H1 (cell line): ENCODE results near the gene ABCC4. TPM values are rescaled to one million over a fixed set of nuclear protein-coding genes. Genes with fewer than 3 reads are reported as not detected.

Experiments used
- CTCF ChIA-PET: fragments of 300-600 bp; sonication (Branson Sonifier 250); formaldehyde crosslinking; loops from one replicate; lab custom pipeline; 2021; ENCODE audit not compliant: partially characterized antibody; lab: Charles Lee
- POLR2A ChIA-PET: fragments of 300-600 bp; sonication (Branson Sonifier 250); formaldehyde crosslinking; loops from one replicate; lab custom pipeline; 2021; ENCODE audit warnings: inconsistent platforms; ENCODE audit not compliant: partially characterized antibody; lab: Charles Lee
- DNase-seq, 2 experiments: peaks; one replicate each; pipeline versions ENCODE4 v3.0.0 to v3.0.0-alpha.2; 2010 to 2022; ENCODE audit warnings: low spot score in 2 of 2, low read depth in 1 of 2, mixed read lengths in 1 of 2
- FAIRE-seq: peaks from 2 replicates; lab custom pipeline; 2011; peaks lifted over from hg19 to GRCh38; lab: Jason Lieb, UNC
- H2AFZ ChIP-seq: 2 replicates; pipeline ENCODE4 v1.8.1; 2012; ENCODE audit warnings: low read length, inconsistent platforms
- H2AK5ac ChIP-seq: 2 replicates; pipeline ENCODE4 v1.6.1; 2013; ENCODE audit warnings: low read depth, low read length
- H2BK120ac ChIP-seq: replicated peaks from 2 replicates; pipeline ENCODE3; 2013; ENCODE audit warnings: low read depth, low read length, inconsistent platforms
- H2BK12ac ChIP-seq: 2 replicates; pipeline ENCODE4 v1.6.1; 2013; ENCODE audit warnings: low read depth, low read length
- H2BK15ac ChIP-seq: 2 replicates; pipeline ENCODE4 v1.6.1; 2013; ENCODE audit warnings: low read length
- H2BK20ac ChIP-seq: 2 replicates; pipeline ENCODE4 v1.6.1; 2013; ENCODE audit warnings: low read length
- H2BK5ac ChIP-seq: 2 replicates; pipeline ENCODE4 v1.6.1; 2013; ENCODE audit warnings: low read depth, low read length
- H3K14ac ChIP-seq: 2 replicates; pipeline ENCODE4 v1.6.1; 2013; ENCODE audit warnings: inconsistent platforms; ENCODE audit not compliant: insufficient read length
- H3K18ac ChIP-seq: 2 replicates; pipeline ENCODE4 v1.6.1; 2013; ENCODE audit warnings: low read length; ENCODE audit errors: extremely low read depth
- H3K23ac ChIP-seq: 2 replicates; pipeline ENCODE4 v1.6.1; 2013; ENCODE audit warnings: inconsistent platforms; ENCODE audit not compliant: insufficient read length
- H3K23me2 ChIP-seq: 2 replicates; pipeline ENCODE4 v1.6.1; 2013; ENCODE audit warnings: low read depth, low read length
- H3K27ac ChIP-seq: 2 replicates; pipeline ENCODE4 v1.6.1; 2011; ENCODE audit warnings: low read depth, low read length, inconsistent platforms
- H3K27me3 ChIP-seq, 4 experiments: replicated peaks in 1 of 4; 1 replicate in 1 of 4; 2 replicates in 3 of 4; pipeline versions ENCODE4 v1.6.1 to v1.8.1; 2011 to 2013; ENCODE audit warnings: low read length in 3 of 4, mild to moderate bottlenecking in 3 of 4, inconsistent platforms in 2 of 4, mixed read lengths in 2 of 4, moderate library complexity in 1 of 4; ENCODE audit not compliant: control insufficient read depth in 3 of 4, insufficient read depth in 3 of 4; ENCODE audit errors: extremely low read depth in 1 of 4
- H3K36me3 ChIP-seq, 4 experiments: 2 replicates each; pipeline versions ENCODE4 v1.6.1 to v1.8.1; 2011 to 2013; ENCODE audit warnings: mild to moderate bottlenecking in 4 of 4, low read length in 3 of 4, moderate library complexity in 2 of 4, control low read depth in 1 of 4, inconsistent platforms in 1 of 4; ENCODE audit not compliant: insufficient read depth in 4 of 4, control insufficient read depth in 2 of 4
- H3K4ac ChIP-seq: replicated peaks from 2 replicates; pipeline ENCODE3; 2013; ENCODE audit warnings: low read length, low read depth, mixed read lengths, inconsistent platforms; ENCODE audit not compliant: insufficient read length
- H3K4me1 ChIP-seq, 4 experiments: replicated peaks in 1 of 4; 1 replicate in 1 of 4; 2 replicates in 3 of 4; pipeline versions ENCODE4 v1.6.1 to v1.8.1; 2011 to 2013; ENCODE audit warnings: low read length in 3 of 4, inconsistent platforms in 2 of 4, mixed read lengths in 1 of 4; ENCODE audit not compliant: insufficient read depth in 4 of 4, control insufficient read depth in 3 of 4
- H3K4me2 ChIP-seq, 2 experiments: 2 replicates each; pipeline versions ENCODE4 v1.6.1 to v1.8.1; 2011 to 2013; ENCODE audit warnings: low read depth in 2 of 2, low read length in 2 of 2, control low read depth in 1 of 2, inconsistent platforms in 1 of 2, mild to moderate bottlenecking in 1 of 2; ENCODE audit not compliant: insufficient read depth in 1 of 2
- H3K4me3 ChIP-seq, 4 experiments: fragments of 200-600, 300-600 bp in 1 of 4; sonication (generic), shearing (Covaris generic), sonication (Bioruptor Twin) in 1 of 4; 2 replicates each; pipeline versions ENCODE4 v1.5.1 to v1.8.1; 2011 to 2016; ENCODE audit warnings: low read length in 4 of 4, low read depth in 3 of 4, control low read depth in 2 of 4, inconsistent platforms in 2 of 4, mild to moderate bottlenecking in 2 of 4, mixed read lengths in 1 of 4, moderate library complexity in 1 of 4; ENCODE audit not compliant: insufficient read depth in 2 of 4; ENCODE audit errors: extremely low read depth in 1 of 4
- H3K56ac ChIP-seq: replicated peaks from 2 replicates; pipeline ENCODE3; 2013; ENCODE audit warnings: low read depth, mild to moderate bottlenecking, mixed read lengths, low read length, inconsistent platforms; ENCODE audit not compliant: insufficient read length
- H3K79me1 ChIP-seq: 2 replicates; pipeline ENCODE4 v1.6.1; 2013; ENCODE audit warnings: low read depth, low read length, control low read depth
- H3K79me2 ChIP-seq, 2 experiments: 2 replicates each; pipeline versions ENCODE4 v1.6.1 to v1.8.1; 2012 to 2013; ENCODE audit warnings: low read length in 2 of 2, mild to moderate bottlenecking in 2 of 2, inconsistent platforms in 1 of 2; ENCODE audit not compliant: insufficient read depth in 2 of 2, control insufficient read depth in 1 of 2
- H3K9ac ChIP-seq, 4 experiments: replicated peaks in 1 of 4; 1 replicate in 1 of 4; 2 replicates in 3 of 4; pipeline versions ENCODE4 v1.6.1 to v1.8.1; 2011 to 2013; ENCODE audit warnings: low read depth in 3 of 4, low read length in 3 of 4, control low read depth in 2 of 4, mild to moderate bottlenecking in 2 of 4, moderate library complexity in 2 of 4, inconsistent platforms in 1 of 4; ENCODE audit errors: extremely low read depth in 1 of 4
- H3K9me3 ChIP-seq, 2 experiments: 2 replicates each; pipeline versions ENCODE4 v1.6.1 to v1.8.1; 2012 to 2013; ENCODE audit warnings: mild to moderate bottlenecking in 2 of 2, moderate library complexity in 2 of 2, control low read depth in 1 of 2, inconsistent platforms in 1 of 2, low read depth in 1 of 2, low read length in 1 of 2, mixed read lengths in 1 of 2; ENCODE audit not compliant: insufficient read depth in 2 of 2
- H4K20me1 ChIP-seq, 2 experiments: replicated peaks in 1 of 2; 2 replicates each; pipeline versions ENCODE3 to v1.8.1; 2011 to 2013; ENCODE audit warnings: inconsistent platforms in 2 of 2, low read length in 2 of 2, mild to moderate bottlenecking in 1 of 2; ENCODE audit not compliant: insufficient read depth in 2 of 2, control insufficient read depth in 1 of 2
- H4K5ac ChIP-seq: 2 replicates; pipeline ENCODE4 v1.6.1; 2013; ENCODE audit warnings: low read length, low read depth, mixed read lengths, inconsistent platforms; ENCODE audit not compliant: insufficient read length
- H4K8ac ChIP-seq: 2 replicates; pipeline ENCODE4 v1.8.0; 2013; ENCODE audit warnings: mild to moderate bottlenecking, moderate library complexity, low read length, inconsistent platforms; ENCODE audit not compliant: insufficient read depth; ENCODE audit errors: extremely low read depth
- H4K91ac ChIP-seq: replicated peaks from 2 replicates; pipeline ENCODE3; 2013; ENCODE audit warnings: low read length, mixed read lengths, inconsistent platforms; ENCODE audit not compliant: insufficient read length
- KDM4A ChIP-seq: IDR thresholded peaks from one replicate; pipeline ENCODE4 v1.7.1; 2012; ENCODE audit warnings: low read depth, mild to moderate bottlenecking, moderate library complexity, low read length, inconsistent platforms; ENCODE audit not compliant: severe bottlenecking
- SUZ12 ChIP-seq: fragments of 200-600 bp; sonication (generic); IDR thresholded peaks from 2 replicates; pipeline ENCODE4 v1.6.1; 2012; ENCODE audit warnings: mild to moderate bottlenecking, inconsistent platforms, low read length, moderate library complexity, mixed read lengths
- TEAD4 ChIP-seq: IDR thresholded peaks from 2 replicates; pipeline ENCODE4 v1.6.1; 2012; ENCODE audit warnings: low read depth, low read length, inconsistent platforms, mixed read lengths
- ZNF274 ChIP-seq: IDR thresholded peaks from 2 replicates; pipeline ENCODE4 v1.7.0; 2012; ENCODE audit warnings: low read length, borderline replicate concordance; ENCODE audit errors: extremely low read depth
- WGBS, 2 experiments: shearing (Covaris generic) in 1 of 2; methylation state at CpG; one replicate each; pipeline versions ENCODE4 v1.1.6 to v1.1.7; 2013 to 2015; ENCODE audit warnings: low lambda C conversion rate in 2 of 2, mixed read lengths in 2 of 2, inconsistent platforms in 1 of 2, low coverage in 1 of 2, missing lambda C conversion rate in 1 of 2; ENCODE audit not compliant: insufficient replicate concordance in 2 of 2, insufficient coverage in 1 of 2, insufficient read length in 1 of 2; ENCODE audit errors: extremely low coverage in 1 of 2, missing lambda C conversion rate in 1 of 2; 5-methylcytosine and 5-hydroxymethylcytosine counted together
- polyA plus RNA-seq, 7 experiments: library from polyadenylated mRNA; depleted of rRNA in 3 of 7; stranded (reverse) in 5 of 7; unstranded in 2 of 7; fragments of >200 nt in 5 of 7; fragments of 200-250 nt in 2 of 7; gene quantifications; 1 replicate in 5 of 7; 2 replicates in 1 of 7; 4 replicates in 1 of 7; pipeline versions ENCODE4 v1.2.1 to v1.2.3, GENCODE V29; 2011 to 2013; ENCODE audit warnings: missing spikeins in 2 of 7, mixed read lengths in 2 of 7
- total RNA-seq: library from RNA; stranded (reverse); fragmentation: NEBNext Ultra II Directional; extraction: Animal tissue kit (Norgen Biotek cat#: 25700); gene quantifications from 2 replicates; pipeline ENCODE4 v1.2.1, GENCODE V29; 2021

The ABCC4 gene
- total and polyA plus RNA-seq, 2 of the 8 experiments (the other 6 are each of a cell fraction or from before 2014, with no cell fraction given), result 4.0 to 14.1 TPM

GRCh38 chr13:95236774-95237173, 64.5 kb downstream of the ABCC4 start:
- H3K14ac ChIP-seq, result no peak overlapping the region
- no peak overlapping the region for H3K18ac ChIP-seq
- no peak overlapping the region for H4K91ac ChIP-seq
- no peak overlapping the region for H3K4me2 ChIP-seq
- H2BK120ac ChIP-seq, result no peak overlapping the region
- no peak overlapping the region for H2BK12ac ChIP-seq
- H3K9ac ChIP-seq, result no peak overlapping the region
- no peaks in the 10 kb centered on the region for H3K79me1 ChIP-seq
- no peaks in the 10 kb centered on the region for H3K9me3 ChIP-seq
- H2AK5ac ChIP-seq, result no peak overlapping the region
- DNase-seq (no peak), FAIRE-seq (no peak)
- H4K5ac ChIP-seq, result no peak overlapping the region
- no peaks in the 10 kb centered on the region for H3K36me3 ChIP-seq
- no peak overlapping the region for H4K8ac ChIP-seq
- TF ChIP-seq KDM4A (no peak), TEAD4 (no peak), ZNF274 (no peak), SUZ12 (no peak)
- H3K23ac ChIP-seq, result no peak overlapping the region
- H2BK5ac ChIP-seq, result no peak overlapping the region
- H3K4me3 ChIP-seq, result no peak overlapping the region
- ChIA-PET CTCF (interaction anchor here (1.3 kb wide), 1 partner anchor 54 kb away, joined by 3 read pairs; no protein-coding TSS in a partner anchor), POLR2A (no interaction called here)
- H3K27me3 ChIP-seq, result no peaks in the 10 kb centered on the region
- H3K23me2 ChIP-seq, result no peaks in the 10 kb centered on the region
- H2BK15ac ChIP-seq, result no peak overlapping the region
- no peak overlapping the region for H3K56ac ChIP-seq
- H3K27ac ChIP-seq, result no peak overlapping the region
- no peaks in the 10 kb centered on the region for H3K4me1 ChIP-seq
- H4K20me1 ChIP-seq, result no peaks in the 10 kb centered on the region
- H3K4ac ChIP-seq, result no peak overlapping the region
- WGBS, 2 experiments, result 85% methylated on average over 9 of the region's 9 CpGs; no CpG with 5 or more reads in 1 of the 2 experiments
- H3K79me2 ChIP-seq, result no peaks in the 10 kb centered on the region
- no peak overlapping the region for H2BK20ac ChIP-seq
- H2AFZ ChIP-seq, result no peak overlapping the region
